NCI-H2107 (cell line): ENCODE results near the gene ME3.

ENCODE experiments used
- DNase-seq: peaks from one replicate; lab custom pipeline; 2025; lab: John Stamatoyannopoulos, UW

The ME3 gene

DNA sequence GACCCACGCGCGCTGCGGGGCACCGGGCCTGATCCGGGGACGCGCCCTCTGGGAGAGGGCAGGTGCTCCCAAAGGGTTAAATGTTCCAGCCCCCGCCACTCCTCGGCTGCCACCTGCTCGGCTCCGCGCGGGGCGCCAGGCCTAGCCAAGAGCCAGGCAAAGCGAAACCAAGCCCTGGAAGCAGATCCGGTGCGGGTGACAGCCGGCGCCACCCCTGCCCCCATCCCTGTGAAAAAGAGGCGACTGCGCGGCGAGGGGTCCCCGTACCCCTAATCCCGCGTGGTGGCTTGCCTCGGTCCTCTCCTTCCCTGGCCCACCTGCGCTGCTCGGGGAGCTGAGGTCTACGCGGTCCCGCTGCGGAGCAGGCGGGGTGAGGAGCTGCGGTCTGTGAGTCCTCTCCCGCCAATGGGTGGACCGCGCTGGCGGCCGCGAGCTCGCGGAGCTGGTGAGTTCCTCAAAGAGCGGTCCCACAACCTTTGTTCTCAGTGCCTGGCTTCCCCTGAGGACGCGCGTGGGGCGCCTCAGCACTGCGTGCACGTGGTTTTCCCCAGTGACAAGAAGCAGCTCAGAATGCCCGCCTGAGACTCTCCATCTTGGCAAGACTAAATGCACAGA is at the start of gene ME3:
Gene ME3 (minus strand): TSS at position 610 of the 615 bp plus-strand sequence.
- DNase-seq: no peak

DNA sequence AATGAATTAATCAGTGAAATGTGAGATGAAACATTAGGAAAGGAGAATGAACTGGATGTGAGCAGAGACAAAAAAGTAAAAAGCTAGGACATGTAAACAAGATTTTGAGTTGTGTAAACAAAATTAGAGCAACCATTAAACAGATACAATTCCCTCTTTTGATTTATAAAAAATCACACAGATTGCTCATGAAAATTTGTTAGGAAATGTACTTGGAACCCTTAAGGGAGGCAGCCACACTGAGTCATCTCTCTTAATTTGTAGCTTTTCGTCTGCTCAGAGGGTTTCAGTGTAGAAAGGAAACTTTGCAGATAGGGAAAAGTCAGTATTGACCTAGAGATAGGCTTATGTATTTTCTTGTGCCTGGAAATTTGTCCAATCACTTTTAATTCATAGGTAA is 49.6 kb upstream of the ME3 start:
- DNase-seq: no peak

DNA sequence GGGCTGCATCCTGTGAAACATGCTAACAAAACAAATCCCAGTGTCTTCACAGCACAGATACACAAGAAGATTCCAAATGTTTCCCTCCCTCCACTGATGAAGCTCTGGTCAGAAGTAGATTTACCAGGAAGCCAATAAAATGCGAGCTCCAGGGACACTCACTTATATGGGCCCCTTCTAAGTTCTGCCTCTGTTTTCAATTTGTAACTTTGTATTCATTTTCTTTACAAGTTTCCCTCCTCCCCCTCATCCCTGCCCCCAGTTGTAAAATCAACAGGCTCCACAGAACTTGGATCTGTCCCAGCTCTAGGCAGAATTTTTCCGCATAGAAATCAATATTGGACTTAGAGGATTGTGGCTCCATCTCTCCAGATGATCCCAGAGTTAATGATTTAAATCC is 48.1 kb upstream of the ME3 start:
- DNase-seq: no peak

DNA sequence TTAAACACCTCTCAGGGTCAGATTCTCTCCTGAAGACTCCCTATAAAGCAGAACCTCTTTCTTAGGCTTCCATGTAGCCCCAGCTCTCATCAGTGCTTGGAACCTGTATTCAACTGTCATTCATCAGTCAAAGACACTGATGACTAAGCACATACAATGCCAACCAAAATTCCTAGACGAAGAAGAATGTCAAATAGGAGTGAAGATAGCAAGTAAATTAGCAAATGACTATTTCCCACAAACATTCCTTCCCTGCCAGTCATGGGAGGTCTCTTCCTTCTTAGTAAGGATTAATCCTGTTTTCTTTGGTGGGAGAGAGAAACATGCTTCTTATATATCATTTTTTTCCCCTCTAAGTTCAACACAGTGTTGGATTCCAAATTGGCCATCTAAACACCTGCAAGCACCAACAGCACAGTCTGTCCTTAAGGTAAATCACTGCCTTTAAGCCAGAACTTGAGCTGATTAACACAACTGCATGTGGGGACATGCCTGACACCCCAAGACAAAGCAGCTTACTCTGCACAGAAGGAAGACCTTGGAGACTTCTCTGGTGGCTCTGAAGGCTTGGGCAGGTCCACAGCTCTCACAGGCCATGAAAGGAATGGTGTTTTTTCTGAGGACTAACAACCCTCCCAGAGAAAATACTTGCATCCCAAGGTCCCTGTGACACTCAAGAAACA is 47.5 kb upstream of the ME3 start:
- DNase-seq: no peak

DNA sequence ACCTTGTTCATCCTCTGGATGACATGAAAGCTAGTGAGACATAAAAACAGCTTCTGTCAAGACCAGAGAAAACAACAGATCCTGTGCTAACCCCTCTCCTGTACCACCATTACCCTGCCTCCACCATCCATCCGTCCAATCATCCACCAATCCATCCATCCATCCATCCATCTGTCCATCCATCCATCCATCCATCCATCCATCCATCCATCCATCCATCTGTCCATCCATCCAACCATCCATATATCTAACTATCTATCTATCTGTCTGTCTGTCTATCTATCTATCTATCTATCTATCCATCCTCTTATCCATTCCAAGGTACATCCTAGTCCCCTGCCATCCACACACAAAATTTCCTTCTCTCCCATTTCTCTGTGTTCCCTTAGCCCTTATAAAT is 46.6 kb upstream of the ME3 start:
- DNase-seq: no peak

DNA sequence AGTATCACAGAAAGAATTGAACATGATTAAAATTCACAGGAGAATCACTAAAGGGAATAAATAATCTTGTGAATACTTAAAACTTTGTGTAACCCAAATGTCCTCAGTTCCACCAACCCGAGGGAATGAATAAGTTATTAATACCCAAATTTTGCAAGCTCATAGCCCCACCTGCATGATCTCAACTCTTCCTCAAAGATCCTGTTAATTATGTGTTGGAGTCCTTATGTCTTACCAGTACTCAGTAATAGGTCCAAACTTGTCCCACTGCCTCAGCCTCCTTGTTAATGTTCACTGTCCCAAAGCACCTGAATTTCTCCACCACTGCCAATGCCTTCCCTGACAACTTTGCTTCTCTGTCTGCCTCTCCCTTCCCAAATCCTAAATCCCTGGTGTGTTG is 46.1 kb upstream of the ME3 start:
- DNase-seq: no peak

DNA sequence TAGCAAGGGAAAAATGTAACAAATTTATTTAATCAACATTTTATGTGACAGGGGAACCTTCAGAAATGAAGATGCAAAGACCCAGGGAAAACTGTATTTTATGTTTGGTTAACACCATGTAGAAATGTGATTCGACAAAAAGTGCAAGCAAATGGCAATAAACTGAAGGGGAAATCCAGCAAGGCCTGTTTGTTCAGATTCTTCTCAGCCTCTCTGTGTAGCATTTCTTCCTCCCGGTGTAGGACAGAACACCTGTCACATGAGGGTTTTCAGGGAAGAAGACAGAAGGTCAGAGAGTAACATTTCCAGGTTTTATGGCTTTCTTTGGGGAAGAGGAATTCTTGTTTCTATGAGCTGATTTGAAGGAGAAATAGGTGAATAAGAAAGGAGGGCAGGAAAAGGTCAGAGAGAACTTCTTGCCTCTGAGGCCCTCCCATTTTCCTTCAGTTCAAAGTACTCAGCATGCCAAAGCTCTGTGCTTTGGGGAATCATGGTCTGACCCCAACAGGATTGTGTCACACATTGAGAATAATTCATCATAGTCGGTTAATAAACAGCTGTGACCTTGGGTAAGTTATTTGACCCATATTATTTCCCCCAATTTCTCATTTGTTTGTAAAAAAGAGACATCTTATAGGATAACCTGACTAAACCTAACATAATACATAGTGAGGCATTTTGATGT is 45.5 kb upstream of the ME3 start:
- DNase-seq: no peak

DNA sequence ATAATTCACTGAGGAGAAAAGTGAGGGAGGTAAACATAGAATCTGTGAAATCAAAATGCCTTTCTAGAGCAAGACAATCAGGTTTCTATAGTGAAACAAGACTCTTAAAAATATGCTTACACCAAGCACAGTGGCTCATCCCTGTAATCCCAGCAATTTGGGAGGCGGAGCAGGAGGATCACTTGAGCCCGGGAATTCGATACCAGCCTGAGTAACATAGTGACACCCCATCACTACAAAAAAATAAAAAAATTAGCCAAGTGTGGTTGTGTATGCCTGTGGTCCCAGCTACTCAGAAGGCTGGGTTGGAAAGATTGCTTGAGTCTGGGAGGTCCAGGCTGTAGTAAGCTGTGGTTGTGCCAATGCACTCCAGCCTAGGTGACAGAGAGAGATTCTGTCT is 43.2 kb upstream of the ME3 start:
- DNase-seq: no peak

DNA sequence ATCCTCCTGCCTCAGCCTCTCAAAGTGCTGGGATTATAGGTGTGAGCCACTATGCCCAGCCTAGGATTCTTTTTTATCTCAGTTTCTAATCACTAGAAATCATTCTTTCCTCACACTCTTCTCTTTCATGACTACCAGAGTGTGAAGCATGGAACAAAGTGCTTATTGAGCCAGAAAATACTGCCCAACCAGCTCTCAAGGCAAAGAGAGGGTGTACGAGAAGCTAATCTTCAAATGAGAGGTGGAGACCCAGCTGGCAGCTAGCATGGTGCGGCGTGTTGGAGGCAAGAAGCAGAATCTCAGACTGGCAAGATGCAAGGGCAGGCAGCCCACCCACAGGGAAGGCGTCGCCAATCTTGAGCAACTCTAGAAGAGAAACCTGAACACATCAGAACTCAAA is 41.1 kb upstream of the ME3 start:
- no peak for DNase-seq

DNA sequence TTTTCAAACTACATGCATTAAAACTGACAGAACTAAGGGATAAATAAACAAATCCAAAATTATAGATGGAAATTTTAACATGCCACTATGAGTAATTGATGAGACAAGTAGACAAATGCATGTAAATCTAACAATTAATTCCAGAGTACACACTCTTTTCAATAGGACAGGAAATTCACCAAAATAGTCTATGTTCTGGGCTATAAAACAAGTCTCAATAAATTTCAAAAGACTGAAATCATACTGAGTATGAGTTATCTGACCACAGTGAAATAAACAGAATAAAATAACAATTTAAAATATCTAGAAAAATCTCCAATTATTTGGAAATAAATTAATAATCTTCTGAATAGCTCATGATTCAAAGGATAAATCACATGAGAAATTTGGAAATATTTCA is 38.5 kb upstream of the ME3 start:
- no peak for DNase-seq

DNA sequence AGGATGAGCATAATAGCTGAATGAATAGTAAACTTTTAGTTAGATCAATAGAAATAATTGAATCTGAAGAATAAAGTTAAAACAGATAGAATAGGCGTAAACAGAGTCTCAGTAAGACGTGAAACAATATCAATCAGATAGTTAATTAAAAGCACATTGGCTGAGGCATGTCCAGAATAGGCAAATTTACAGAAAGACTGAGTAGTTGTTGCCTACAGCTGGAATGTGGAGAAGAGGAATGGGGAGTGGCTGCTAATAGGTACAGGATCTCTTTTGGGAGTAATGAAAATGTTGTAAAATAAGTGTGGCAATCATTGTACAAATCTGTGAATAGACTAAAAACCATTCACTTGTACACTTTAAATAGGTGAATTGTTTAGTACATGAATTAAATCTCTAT is 36.3 kb upstream of the ME3 start:
- no peak for DNase-seq

DNA sequence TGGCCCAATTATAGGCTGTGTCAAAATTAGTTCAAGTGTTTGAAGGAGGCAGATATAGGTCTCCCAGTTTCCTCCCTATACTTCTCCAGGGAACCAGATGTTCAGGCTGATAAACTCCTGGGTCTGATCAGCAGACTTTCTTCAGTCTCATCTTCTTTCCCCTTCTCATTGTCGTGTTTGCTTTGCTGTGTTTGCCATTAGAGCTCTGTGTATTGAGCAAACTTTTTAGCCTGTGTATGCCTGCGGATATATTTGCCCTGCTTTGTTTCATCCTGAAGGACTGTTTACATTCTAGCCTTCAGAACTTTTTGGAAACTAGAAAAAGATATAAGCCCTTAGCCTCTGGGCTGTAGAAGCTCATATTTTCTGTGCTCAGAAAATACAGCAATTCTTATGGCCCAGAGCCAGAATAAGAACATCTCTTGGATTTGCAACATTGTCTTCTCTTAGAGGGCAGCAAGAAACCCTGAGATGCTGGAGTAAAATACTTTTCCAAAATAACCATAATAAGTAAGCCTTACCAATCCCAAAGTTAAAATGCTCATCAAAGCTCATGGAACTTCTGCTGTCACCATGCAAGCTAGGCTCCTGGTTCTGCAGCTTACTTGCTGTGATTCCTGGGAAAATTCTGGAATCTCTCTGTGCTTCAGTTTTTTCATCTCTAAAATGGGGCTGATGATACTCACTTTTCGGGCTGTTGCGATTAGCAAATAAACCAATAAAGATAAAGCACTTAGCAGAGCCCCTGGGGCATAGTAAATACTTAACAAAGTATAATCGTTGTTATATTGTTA is 34.1 kb upstream of the ME3 start:
- no peak for DNase-seq

DNA sequence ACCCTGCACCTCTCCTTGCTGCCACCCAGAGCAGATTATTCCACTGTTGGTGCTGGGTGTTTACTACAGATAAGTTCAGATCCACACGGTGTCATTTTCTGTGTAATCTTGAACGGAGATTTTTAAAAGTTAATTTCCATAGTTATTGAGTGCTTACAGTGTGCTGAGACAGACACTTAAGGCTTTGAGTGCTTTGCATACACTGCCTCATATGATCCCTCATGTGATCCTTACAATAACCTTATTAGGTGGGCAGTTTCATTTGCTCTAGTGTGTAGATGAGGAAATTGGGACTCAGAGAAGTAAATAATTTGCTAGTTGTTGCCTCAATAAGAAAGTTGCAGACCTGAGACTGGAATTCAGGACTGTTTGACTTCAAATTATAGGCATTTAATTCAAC is 32.3 kb upstream of the ME3 start:
- DNase-seq: no peak

DNA sequence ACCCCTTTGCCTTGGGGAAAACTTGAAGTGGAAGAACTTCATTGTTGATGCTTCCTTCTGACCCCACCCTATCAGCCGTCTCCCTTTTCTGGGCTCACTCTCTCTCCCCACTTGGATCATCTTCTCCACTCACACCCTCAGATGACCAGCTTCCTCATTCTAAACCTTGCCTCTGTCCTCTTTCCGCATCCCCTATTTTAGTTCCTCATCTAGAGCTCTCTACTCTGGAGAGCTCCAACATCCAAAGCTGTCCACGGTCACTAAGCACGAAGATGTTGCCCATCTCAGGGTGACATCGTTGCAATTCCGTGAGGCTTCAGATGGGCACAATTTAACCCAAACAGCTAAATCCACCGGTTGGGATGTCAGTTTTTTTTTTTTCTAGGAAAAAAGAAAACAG is 31.6 kb upstream of the ME3 start:
- DNase-seq: no peak

DNA sequence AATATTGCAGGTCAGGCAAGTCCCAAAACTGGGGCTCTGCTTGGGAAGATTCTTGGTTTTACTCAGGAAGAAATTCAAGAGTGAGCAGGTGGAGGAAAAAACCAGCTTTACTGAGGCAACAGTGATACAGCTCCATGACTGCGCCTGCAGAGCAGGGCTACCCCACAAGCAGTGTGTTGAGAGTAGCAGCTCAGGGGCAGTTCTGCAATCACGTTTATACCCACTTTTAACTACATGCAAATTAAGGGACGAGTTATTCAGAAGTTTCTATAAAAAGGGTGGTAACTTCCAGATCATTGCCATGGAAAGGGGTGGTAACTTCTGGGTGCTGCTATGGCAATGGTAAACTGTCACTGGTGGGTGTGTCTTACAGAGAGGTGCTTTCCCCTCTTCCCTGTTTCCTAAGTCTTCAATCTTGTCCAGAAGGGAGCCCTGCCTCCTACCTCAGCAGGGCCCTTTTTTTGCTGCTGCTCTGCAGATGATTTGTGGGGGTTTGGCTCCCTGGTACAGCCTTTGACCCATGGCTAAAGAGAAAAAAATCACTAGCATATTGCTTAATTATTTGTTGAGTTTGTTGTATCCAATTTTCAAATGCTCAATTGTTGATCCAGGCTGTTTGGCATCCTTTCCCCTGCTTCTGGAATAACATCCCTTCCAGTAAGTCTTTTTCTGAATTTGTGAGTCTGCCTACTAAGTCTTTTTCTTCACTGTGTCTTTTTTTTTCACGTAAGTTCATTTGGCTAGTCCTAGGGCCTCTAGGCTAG is 30.0 kb upstream of the ME3 start:
- no peak for DNase-seq

DNA sequence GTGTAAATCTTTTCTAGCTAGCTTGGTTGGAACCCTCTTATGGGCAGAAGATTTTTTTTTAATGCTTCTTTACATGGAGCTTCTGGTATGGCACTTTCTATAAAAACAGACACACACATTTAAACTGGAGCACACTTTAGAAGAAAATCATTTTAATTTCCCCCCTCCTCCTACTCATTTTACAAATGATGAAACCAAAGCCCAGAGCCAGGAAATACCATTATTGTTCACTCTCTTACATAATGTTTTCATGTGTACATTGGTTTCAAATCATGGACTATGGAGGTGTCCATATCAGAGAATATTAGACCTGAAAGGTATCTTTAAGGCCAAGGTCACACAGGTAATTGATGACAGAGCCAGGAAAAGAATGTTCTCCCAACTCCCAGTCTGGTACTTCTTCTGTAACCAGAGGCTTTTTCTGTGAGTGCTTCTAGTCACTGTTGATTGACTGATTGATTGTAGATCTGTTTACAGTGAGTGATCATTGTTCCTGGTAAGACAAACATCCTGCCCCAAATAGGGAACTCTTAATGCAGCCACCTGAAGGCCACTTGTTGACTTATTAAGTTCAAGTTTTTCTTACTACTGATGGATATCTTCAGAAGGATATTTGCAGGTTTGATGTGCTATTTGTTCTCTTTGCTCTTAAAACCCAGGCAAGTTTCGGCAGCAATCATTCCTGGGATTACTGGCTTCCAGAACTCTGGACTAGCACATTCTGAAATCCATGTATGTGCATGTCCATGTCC is 26.8 kb upstream of the ME3 start:
- no peak for DNase-seq

DNA sequence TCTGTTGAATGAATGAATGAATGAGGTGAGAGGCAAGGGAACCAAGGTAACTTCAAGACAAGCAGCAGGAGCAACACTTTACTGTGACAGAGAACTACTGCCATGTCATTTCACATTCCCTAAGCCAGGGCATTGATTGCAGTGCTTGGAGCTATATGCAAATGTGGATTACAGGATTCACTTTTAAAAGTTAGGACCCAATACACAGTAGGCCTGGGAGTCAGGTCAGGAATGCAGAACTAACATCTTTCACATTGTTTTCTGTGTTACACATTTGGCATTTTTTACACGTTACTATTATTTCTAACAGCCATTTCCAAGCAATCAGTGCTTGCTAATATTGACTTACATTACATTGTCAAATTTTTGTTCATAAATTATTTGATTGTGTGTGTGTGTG is 26.2 kb upstream of the ME3 start:
- DNase-seq: no peak

DNA sequence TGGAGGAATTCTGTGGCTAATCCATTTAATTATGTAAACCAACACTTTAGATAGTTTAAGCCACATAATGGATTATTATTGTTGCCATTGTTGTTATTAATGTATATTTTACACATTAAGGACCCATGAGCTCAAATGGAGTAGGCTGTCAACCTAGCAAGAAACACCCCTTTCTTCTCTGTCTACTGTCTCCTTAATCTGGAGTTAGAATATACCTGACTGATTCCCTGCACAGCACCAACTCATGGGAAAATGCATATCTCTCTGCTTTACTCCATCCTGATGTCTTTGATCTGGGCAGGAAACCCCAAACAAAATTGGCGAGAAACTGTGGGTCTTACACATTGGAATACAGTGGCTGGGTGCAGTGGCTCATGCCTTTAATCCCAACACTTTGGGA is 24.0 kb upstream of the ME3 start:
- no peak for DNase-seq

DNA sequence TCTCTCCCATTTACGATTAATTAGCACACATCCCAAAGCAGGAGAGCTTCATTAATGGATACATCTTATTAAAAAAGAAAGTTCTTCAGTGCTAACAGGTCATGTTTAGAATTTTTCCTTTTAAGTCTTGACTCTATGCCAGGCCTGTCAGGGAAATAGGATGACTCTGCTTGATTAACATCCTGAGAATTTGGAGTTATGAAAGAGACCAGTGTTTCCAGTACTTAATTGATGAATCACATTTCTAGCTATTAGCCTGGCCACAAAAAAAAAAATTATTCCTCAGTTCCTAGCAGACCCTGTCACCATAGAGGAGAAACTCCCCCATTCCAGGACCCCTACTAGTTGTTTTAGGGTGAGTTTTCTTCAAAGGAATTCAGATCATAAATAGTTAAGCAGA is 23.6 kb upstream of the ME3 start:
- DNase-seq: no peak

DNA sequence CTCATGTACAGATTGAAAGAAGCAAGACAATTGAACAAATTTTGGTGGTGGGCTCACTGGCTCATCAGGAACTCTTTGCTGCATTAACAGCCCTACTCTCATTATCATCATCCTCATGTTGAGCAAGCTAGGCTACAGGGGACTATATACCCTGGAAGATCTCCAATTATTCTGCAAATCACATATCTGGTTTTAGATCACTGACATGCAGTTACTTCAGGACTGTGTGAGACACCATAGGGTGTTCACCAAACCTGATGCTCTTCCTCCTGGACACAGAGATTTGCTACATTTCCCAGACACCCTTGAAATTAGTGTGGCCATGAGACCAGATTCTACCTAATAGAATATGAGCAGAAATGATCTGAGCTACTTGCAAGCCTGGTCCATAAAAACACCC is 23.0 kb upstream of the ME3 start:
- no peak for DNase-seq

DNA sequence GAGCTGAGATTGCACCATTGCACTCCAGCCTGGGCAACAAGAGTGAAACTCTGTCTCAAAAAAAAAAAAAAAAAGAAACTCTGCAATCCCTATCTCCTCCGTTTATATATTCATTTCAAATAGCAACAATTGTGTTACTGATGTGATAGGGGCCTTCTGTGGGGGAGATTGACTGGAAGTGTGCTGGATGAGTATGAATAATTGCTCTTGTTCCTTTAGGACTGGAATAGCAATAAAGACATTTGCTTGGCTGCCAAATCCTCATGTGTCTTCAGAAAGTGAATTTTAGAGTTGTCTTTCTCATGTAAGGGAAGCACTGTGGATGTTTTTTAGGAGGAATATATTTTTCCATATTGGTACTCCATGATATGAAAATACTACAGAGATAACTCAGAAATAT is 21.1 kb upstream of the ME3 start:
- DNase-seq: no peak
